Measurements from ENCODE around the gene OTOA.

The OTOA gene

GRCh38 chr16:21659124-21659523 is 4.6 kb upstream of the OTOA start:
- H3K36me3 ChIP-seq (ENCODE audit: control insufficient read depth in 1 of 2, insufficient read depth in 2 of 2, low read length in 2 of 2) = peaks cover 0 to 2% of the 10 kb centered on the region in 2 experiments
- no peak overlapping the region for H2AK5ac ChIP-seq (ENCODE audit: low read length)
- H2AFZ ChIP-seq (ENCODE audit: insufficient read depth, low read length, poor library complexity) = no peak overlapping the region
- no peak overlapping the region for H3K18ac ChIP-seq (ENCODE audit: low read length)
- H3K79me1 ChIP-seq (ENCODE audit: low read length) = no peaks in the 10 kb centered on the region
- no peak overlapping the region for H2BK12ac ChIP-seq (ENCODE audit: low read length)
- H4K8ac ChIP-seq (ENCODE audit: low read depth, low read length) = no peak overlapping the region
- no peak overlapping the region for H3K14ac ChIP-seq (ENCODE audit: low read length)
- H3K4me2 ChIP-seq (ENCODE audit: low read length) = no peak overlapping the region
- no peaks in the 10 kb centered on the region for H3K9me3 ChIP-seq (ENCODE audit: insufficient read depth, low read depth, low read length)
- H3K4me1 ChIP-seq (ENCODE audit: control insufficient read depth in 1 of 2, insufficient read depth in 2 of 2, low read length in 2 of 2) = no peaks in the 10 kb centered on the region
- H3K23ac ChIP-seq (ENCODE audit: low read length) = no peak overlapping the region
- H3K27ac ChIP-seq (ENCODE audit: low read depth, low read length) = no peak overlapping the region
- no peak overlapping the region for H3K4me3 ChIP-seq (ENCODE audit: low read depth, low read length)
- no peak for DNase-seq
- no peaks in the 10 kb centered on the region for H3K79me2 ChIP-seq (ENCODE audit: control insufficient read depth, insufficient read depth, low read length, poor library complexity)
- H3K9ac ChIP-seq (ENCODE audit: low read length) = no peak overlapping the region
- H3K27me3 ChIP-seq (ENCODE audit: insufficient read depth, low read length) = peaks cover 7% of the 10 kb centered on the region
- no peak overlapping the region for H3K4ac ChIP-seq (ENCODE audit: low read depth, low read length)
- H4K91ac ChIP-seq (ENCODE audit: low read depth, low read length) = no peak overlapping the region
- WGBS (ENCODE audit: extremely low coverage, insufficient coverage, insufficient read length) = no CpG with 5 or more reads among the region's 4 CpGs
- no peak overlapping the region for H2BK120ac ChIP-seq (ENCODE audit: insufficient read depth, low read length, poor library complexity)
- no peak overlapping the region for H2BK5ac ChIP-seq (ENCODE audit: low read depth, low read length, poor library complexity)
- H4K12ac ChIP-seq (ENCODE audit: low read depth, low read length) = no peak overlapping the region

- no peak overlapping the region for H2BK120ac ChIP-seq (ENCODE audit: insufficient read depth, low read length, poor library complexity)
- H4K91ac ChIP-seq (ENCODE audit: low read depth, low read length) = no peak overlapping the region
- no peak overlapping the region for H2AFZ ChIP-seq (ENCODE audit: insufficient read depth, low read length, poor library complexity)
- H2BK5ac ChIP-seq (ENCODE audit: low read depth, low read length, poor library complexity) = no peak overlapping the region
- no peaks in the 10 kb centered on the region for H3K36me3 ChIP-seq (ENCODE audit: control insufficient read depth in 1 of 2, insufficient read depth in 2 of 2, low read length in 2 of 2)
- no peak overlapping the region for H3K4ac ChIP-seq (ENCODE audit: low read depth, low read length)
- H3K4me2 ChIP-seq (ENCODE audit: low read length) = no peak overlapping the region
- H3K79me1 ChIP-seq (ENCODE audit: low read length) = no peaks in the 10 kb centered on the region
- no peak overlapping the region for H3K9ac ChIP-seq (ENCODE audit: low read length)
- no peak for DNase-seq
- no peak overlapping the region for H3K4me3 ChIP-seq (ENCODE audit: low read depth, low read length)
- H2BK12ac ChIP-seq (ENCODE audit: low read length) = no peak overlapping the region
- H3K14ac ChIP-seq (ENCODE audit: low read length) = no peak overlapping the region
- H4K12ac ChIP-seq (ENCODE audit: low read depth, low read length) = no peak overlapping the region
- peaks cover 5 to 8% of the 10 kb centered on the region in 2 experiments for H3K4me1 ChIP-seq (ENCODE audit: control insufficient read depth in 1 of 2, insufficient read depth in 2 of 2, low read length in 2 of 2)
- H3K27ac ChIP-seq (ENCODE audit: low read depth, low read length) = no peak overlapping the region
- peaks cover 8% of the 10 kb centered on the region for H3K27me3 ChIP-seq (ENCODE audit: insufficient read depth, low read length)
- H2AK5ac ChIP-seq (ENCODE audit: low read length) = no peak overlapping the region
- H3K9me3 ChIP-seq (ENCODE audit: insufficient read depth, low read depth, low read length) = no peaks in the 10 kb centered on the region
- no peak overlapping the region for H4K8ac ChIP-seq (ENCODE audit: low read depth, low read length)
- H3K23ac ChIP-seq (ENCODE audit: low read length) = no peak overlapping the region
- WGBS (ENCODE audit: extremely low coverage, insufficient coverage, insufficient read length) = no CpG with 5 or more reads among the region's 10 CpGs
- H3K18ac ChIP-seq (ENCODE audit: low read length) = no peak overlapping the region
- H3K79me2 ChIP-seq (ENCODE audit: control insufficient read depth, insufficient read depth, low read length, poor library complexity) = no peaks in the 10 kb centered on the region
Observed at GRCh38 chr16:21664801-21665492, 1.2 kb downstream of the OTOA start.

- no peak overlapping the region for H3K27ac ChIP-seq (ENCODE audit: low read depth, low read length)
- no peak overlapping the region for H3K4ac ChIP-seq (ENCODE audit: low read depth, low read length)
- H3K79me2 ChIP-seq (ENCODE audit: control insufficient read depth, insufficient read depth, low read length, poor library complexity) = no peaks in the 10 kb centered on the region
- no peak overlapping the region for H3K4me3 ChIP-seq (ENCODE audit: low read depth, low read length)
- no peaks in the 10 kb centered on the region for H3K79me1 ChIP-seq (ENCODE audit: low read length)
- H3K27me3 ChIP-seq (ENCODE audit: insufficient read depth, low read length) = peaks cover 8% of the 10 kb centered on the region
- DNase-seq = no peak
- H2BK5ac ChIP-seq (ENCODE audit: low read depth, low read length, poor library complexity) = no peak overlapping the region
- no peak overlapping the region for H3K18ac ChIP-seq (ENCODE audit: low read length)
- no peak overlapping the region for H2BK12ac ChIP-seq (ENCODE audit: low read length)
- WGBS (ENCODE audit: extremely low coverage, insufficient coverage, insufficient read length) = no CpG with 5 or more reads among the region's 3 CpGs
- H4K91ac ChIP-seq (ENCODE audit: low read depth, low read length) = no peak overlapping the region
- H3K36me3 ChIP-seq (ENCODE audit: control insufficient read depth in 1 of 2, insufficient read depth in 2 of 2, low read length in 2 of 2) = no peaks in the 10 kb centered on the region
- H4K12ac ChIP-seq (ENCODE audit: low read depth, low read length) = no peak overlapping the region
- H3K9me3 ChIP-seq (ENCODE audit: insufficient read depth, low read depth, low read length) = no peaks in the 10 kb centered on the region
- no peak overlapping the region for H3K14ac ChIP-seq (ENCODE audit: low read length)
- H4K8ac ChIP-seq (ENCODE audit: low read depth, low read length) = no peak overlapping the region
- no peak overlapping the region for H2BK120ac ChIP-seq (ENCODE audit: insufficient read depth, low read length, poor library complexity)
- no peak overlapping the region for H2AFZ ChIP-seq (ENCODE audit: insufficient read depth, low read length, poor library complexity)
- no peak overlapping the region for H2AK5ac ChIP-seq (ENCODE audit: low read length)
- no peak overlapping the region for H3K9ac ChIP-seq (ENCODE audit: low read length)
- no peak overlapping the region for H3K23ac ChIP-seq (ENCODE audit: low read length)
- H3K4me1 ChIP-seq (ENCODE audit: control insufficient read depth in 1 of 2, insufficient read depth in 2 of 2, low read length in 2 of 2) = peaks cover 5 to 8% of the 10 kb centered on the region in 2 experiments
- H3K4me2 ChIP-seq (ENCODE audit: low read length) = peak overlapping the region; percentile 1
Observed at GRCh38 chr16:21666772-21667171, 3.0 kb downstream of the OTOA start.

GRCh38 chr16:21667575-21667974 is 3.8 kb downstream of the OTOA start:
- Histone ChIP-seq H3K9ac (ENCODE audit: low read length) (no peak overlapping the region), H3K23ac (ENCODE audit: low read length) (no peak overlapping the region), H3K79me1 (ENCODE audit: low read length) (no peaks in the 10 kb centered on the region), H3K9me3 (ENCODE audit: insufficient read depth, low read depth, low read length) (no peaks in the 10 kb centered on the region), H3K4me1 (ENCODE audit: control insufficient read depth in 1 of 2, insufficient read depth in 2 of 2, low read length in 2 of 2) (peaks cover 5 to 8% of the 10 kb centered on the region in 2 experiments), H3K4ac (ENCODE audit: low read depth, low read length) (no peak overlapping the region), H2BK12ac (ENCODE audit: low read length) (no peak overlapping the region), H4K12ac (ENCODE audit: low read depth, low read length) (no peak overlapping the region), H3K27me3 (ENCODE audit: insufficient read depth, low read length) (peaks cover 8% of the 10 kb centered on the region), H4K8ac (ENCODE audit: low read depth, low read length) (no peak overlapping the region), H3K36me3 (ENCODE audit: control insufficient read depth in 1 of 2, insufficient read depth in 2 of 2, low read length in 2 of 2) (no peaks in the 10 kb centered on the region), H2BK120ac (ENCODE audit: insufficient read depth, low read length, poor library complexity) (no peak overlapping the region), H3K18ac (ENCODE audit: low read length) (no peak overlapping the region), H3K14ac (ENCODE audit: low read length) (no peak overlapping the region), H3K27ac (ENCODE audit: low read depth, low read length) (no peak overlapping the region), H4K91ac (ENCODE audit: low read depth, low read length) (no peak overlapping the region), H3K79me2 (ENCODE audit: control insufficient read depth, insufficient read depth, low read length, poor library complexity) (no peaks in the 10 kb centered on the region), H3K4me3 (ENCODE audit: low read depth, low read length) (no peak overlapping the region), H2AK5ac (ENCODE audit: low read length) (no peak overlapping the region), H2BK5ac (ENCODE audit: low read depth, low read length, poor library complexity) (no peak overlapping the region), H3K4me2 (ENCODE audit: low read length) (no peak overlapping the region), H2AFZ (ENCODE audit: insufficient read depth, low read length, poor library complexity) (no peak overlapping the region)
- no peak for DNase-seq
- no CpG with 5 or more reads among the region's 3 CpGs for WGBS (ENCODE audit: extremely low coverage, insufficient coverage, insufficient read length)
